Panc1 (cell line): ENCODE measurements around the gene TERB2. TPM values are rescaled to one million over a fixed set of nuclear protein-coding genes. Genes with fewer than 3 reads are reported as not detected.
"Not testable (repeated sequence)": the region's sequence is repeated elsewhere in the genome, so short reads cannot be mapped to it uniquely, and the experiment has no call there.

Experiments
- ATAC-seq: fragments of 200-7000 bp; cut with Tn5 transposase; 2 replicates; pipeline ENCODE4 v1.9.1; 2020; ENCODE audit warnings: mild to moderate bottlenecking, moderate library complexity
- BruUV-seq: library from RNA; stranded (reverse); fragments of 400-500 nt; replicated peaks from 2 replicates; lab custom pipeline; 2021; lab: Mats Ljungman, UMichigan
- CTCF ChIA-PET: fragments of 300-600 bp; sonication (Branson Sonifier 250); formaldehyde crosslinking; loops from one replicate; lab custom pipeline; 2022; ENCODE audit warnings: antibody characterized with exemption; lab: Charles Lee
- POLR2A ChIA-PET: fragments of 300-600 bp; sonication (Branson Sonifier 250); formaldehyde crosslinking; loops from one replicate; lab custom pipeline; 2022; ENCODE audit warnings: antibody characterized with exemption; lab: Charles Lee
- DNase-seq: peaks from one replicate; pipeline ENCODE4 v3.0.0-alpha.2; 2010; ENCODE audit warnings: low read depth, low spot score
- H3K27ac ChIP-seq: 2 replicates; pipeline ENCODE4 v1.5.1; 2011; ENCODE audit warnings: mild to moderate bottlenecking, low read length, inconsistent platforms
- H3K27me3 ChIP-seq: fragments of 200-500 bp; sonication (Bioruptor generic); 2 replicates; pipeline ENCODE4 v1.6.0; 2014; ENCODE audit warnings: low read length, inconsistent platforms; ENCODE audit not compliant: control insufficient read depth, insufficient read depth
- H3K36me3 ChIP-seq: fragments of 200-500 bp; sonication (Bioruptor generic); 2 replicates; pipeline ENCODE4 v1.5.1; 2014; ENCODE audit warnings: inconsistent platforms, mild to moderate bottlenecking, low read length, moderate library complexity; ENCODE audit not compliant: control insufficient read depth, insufficient read depth
- H3K4me1 ChIP-seq: 2 replicates; pipeline ENCODE4 v1.5.1; 2011; ENCODE audit warnings: inconsistent platforms, mild to moderate bottlenecking, low read length, moderate library complexity; ENCODE audit not compliant: control insufficient read depth, insufficient read depth
- H3K4me3 ChIP-seq, 2 experiments: 2 replicates each; pipeline ENCODE4 v1.5.1; 2011 to 2012; ENCODE audit warnings: low read depth in 2 of 2, low read length in 2 of 2, mild to moderate bottlenecking in 2 of 2, inconsistent platforms in 1 of 2, moderate library complexity in 1 of 2
- H3K9me3 ChIP-seq: fragments of 200-500 bp; sonication (Bioruptor generic); 2 replicates; pipeline ENCODE4 v1.5.1; 2014; ENCODE audit warnings: low read depth, mild to moderate bottlenecking, inconsistent platforms, low read length, moderate library complexity; ENCODE audit not compliant: control insufficient read depth, insufficient read depth
- POLR2AphosphoS5 ChIP-seq: IDR thresholded peaks from 2 replicates; pipeline ENCODE4 v1.6.1; 2012; ENCODE audit warnings: mild to moderate bottlenecking, low read depth, low read length, moderate library complexity
- SIN3A ChIP-seq: IDR thresholded peaks from 2 replicates; pipeline ENCODE4 v1.6.1; 2012; ENCODE audit warnings: low read depth, mild to moderate bottlenecking, low read length, moderate library complexity, borderline replicate concordance; ENCODE audit not compliant: insufficient read depth
- TCF7L2 ChIP-seq: IDR thresholded peaks from 2 replicates; pipeline ENCODE4 v1.6.1; 2011; ENCODE audit warnings: mild to moderate bottlenecking, low read depth, low read length, inconsistent platforms
- in situ Hi-C: cut with HindIII; loops from 2 replicates; pipeline ENCODE4 v1.10.0; 2016; ENCODE audit warnings: low sequenced_read_pairs, low pct_unique_long_range_greater_than_20kb
- intact Hi-C: fragments of 100-400 bp; cut with micrococcal nuclease; formaldehyde crosslinking; loops from one replicate; pipeline ENCODE4 v1.10.0; 2022; ENCODE audit not compliant: unreplicated experiment
- total RNA-seq: library from RNA; stranded (reverse); gene quantifications from one replicate; pipeline ENCODE4 v1.2.1, GENCODE V29; 2021; ENCODE audit not compliant: unreplicated experiment
- TF ChIP-seq, protein P1 (sequence below), 2 experiments: IDR thresholded peaks; 2 replicates each; pipeline ENCODE4 v1.6.1; 2011 to 2012; ENCODE audit warnings: low read depth in 2 of 2, control low read depth in 1 of 2, low read length in 1 of 2, mild to moderate bottlenecking in 1 of 2, moderate library complexity in 1 of 2; ENCODE audit not compliant: insufficient read depth in 1 of 2
- TF ChIP-seq, protein P2 (sequence below): fragments of 450-650 bp; IDR thresholded peaks from 2 replicates; pipeline ENCODE4 v1.5.1; 2017; ENCODE audit warnings: mild to moderate bottlenecking

TERB2 gene
- total RNA-seq, 1 experiment from 2014 or later = not detected

- Histone ChIP-seq H3K4me1 (no peaks in the 10 kb centered on the region), H3K36me3 (no peaks in the 10 kb centered on the region), H3K27me3 (no peaks in the 10 kb centered on the region; the same call in none of the 2 replicates), H3K9me3 (no peaks in the 10 kb centered on the region), H3K4me3 (no peak overlapping the region), H3K27ac (no peak overlapping the region)
- DNase-seq = no peak
- intact Hi-C loops = no loop called here
- TF ChIP-seq, protein P1, sequence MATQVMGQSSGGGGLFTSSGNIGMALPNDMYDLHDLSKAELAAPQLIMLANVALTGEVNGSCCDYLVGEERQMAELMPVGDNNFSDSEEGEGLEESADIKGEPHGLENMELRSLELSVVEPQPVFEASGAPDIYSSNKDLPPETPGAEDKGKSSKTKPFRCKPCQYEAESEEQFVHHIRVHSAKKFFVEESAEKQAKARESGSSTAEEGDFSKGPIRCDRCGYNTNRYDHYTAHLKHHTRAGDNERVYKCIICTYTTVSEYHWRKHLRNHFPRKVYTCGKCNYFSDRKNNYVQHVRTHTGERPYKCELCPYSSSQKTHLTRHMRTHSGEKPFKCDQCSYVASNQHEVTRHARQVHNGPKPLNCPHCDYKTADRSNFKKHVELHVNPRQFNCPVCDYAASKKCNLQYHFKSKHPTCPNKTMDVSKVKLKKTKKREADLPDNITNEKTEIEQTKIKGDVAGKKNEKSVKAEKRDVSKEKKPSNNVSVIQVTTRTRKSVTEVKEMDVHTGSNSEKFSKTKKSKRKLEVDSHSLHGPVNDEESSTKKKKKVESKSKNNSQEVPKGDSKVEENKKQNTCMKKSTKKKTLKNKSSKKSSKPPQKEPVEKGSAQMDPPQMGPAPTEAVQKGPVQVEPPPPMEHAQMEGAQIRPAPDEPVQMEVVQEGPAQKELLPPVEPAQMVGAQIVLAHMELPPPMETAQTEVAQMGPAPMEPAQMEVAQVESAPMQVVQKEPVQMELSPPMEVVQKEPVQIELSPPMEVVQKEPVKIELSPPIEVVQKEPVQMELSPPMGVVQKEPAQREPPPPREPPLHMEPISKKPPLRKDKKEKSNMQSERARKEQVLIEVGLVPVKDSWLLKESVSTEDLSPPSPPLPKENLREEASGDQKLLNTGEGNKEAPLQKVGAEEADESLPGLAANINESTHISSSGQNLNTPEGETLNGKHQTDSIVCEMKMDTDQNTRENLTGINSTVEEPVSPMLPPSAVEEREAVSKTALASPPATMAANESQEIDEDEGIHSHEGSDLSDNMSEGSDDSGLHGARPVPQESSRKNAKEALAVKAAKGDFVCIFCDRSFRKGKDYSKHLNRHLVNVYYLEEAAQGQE (IDR thresholded peaks at IDR 0.05; ENCODE audit: insufficient read depth in 1 of 2, low read depth in 2 of 2, low read length in 1 of 2) = no peak
- TF ChIP-seq TCF7L2 (no peak), POLR2AphosphoS5 (no peak), SIN3A (no peak)
- TF ChIP-seq, protein P2, sequence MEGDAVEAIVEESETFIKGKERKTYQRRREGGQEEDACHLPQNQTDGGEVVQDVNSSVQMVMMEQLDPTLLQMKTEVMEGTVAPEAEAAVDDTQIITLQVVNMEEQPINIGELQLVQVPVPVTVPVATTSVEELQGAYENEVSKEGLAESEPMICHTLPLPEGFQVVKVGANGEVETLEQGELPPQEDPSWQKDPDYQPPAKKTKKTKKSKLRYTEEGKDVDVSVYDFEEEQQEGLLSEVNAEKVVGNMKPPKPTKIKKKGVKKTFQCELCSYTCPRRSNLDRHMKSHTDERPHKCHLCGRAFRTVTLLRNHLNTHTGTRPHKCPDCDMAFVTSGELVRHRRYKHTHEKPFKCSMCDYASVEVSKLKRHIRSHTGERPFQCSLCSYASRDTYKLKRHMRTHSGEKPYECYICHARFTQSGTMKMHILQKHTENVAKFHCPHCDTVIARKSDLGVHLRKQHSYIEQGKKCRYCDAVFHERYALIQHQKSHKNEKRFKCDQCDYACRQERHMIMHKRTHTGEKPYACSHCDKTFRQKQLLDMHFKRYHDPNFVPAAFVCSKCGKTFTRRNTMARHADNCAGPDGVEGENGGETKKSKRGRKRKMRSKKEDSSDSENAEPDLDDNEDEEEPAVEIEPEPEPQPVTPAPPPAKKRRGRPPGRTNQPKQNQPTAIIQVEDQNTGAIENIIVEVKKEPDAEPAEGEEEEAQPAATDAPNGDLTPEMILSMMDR = no peak
- ATAC-seq = no peak
- BruUV-seq = no TSS peak
- ChIA-PET POLR2A (no interaction called here), CTCF (no interaction called here)
- in situ Hi-C loops = no loop called here
Measured at GRCh38 chr15:45009046-45009445, 52.6 kb downstream of the TERB2 start.

- in situ Hi-C loops, H3K36me3 ChIP-seq, H3K27ac ChIP-seq, H3K27me3 ChIP-seq, BruUV-seq, H3K4me3 ChIP-seq, CTCF ChIA-PET, POLR2A ChIA-PET, intact Hi-C loops, H3K9me3 ChIP-seq, ATAC-seq, H3K4me1 ChIP-seq, DNase-seq: not testable (repeated sequence)
Measured at GRCh38 chr15:45015114-45015513, 58.6 kb downstream of the TERB2 start.

DNA sequence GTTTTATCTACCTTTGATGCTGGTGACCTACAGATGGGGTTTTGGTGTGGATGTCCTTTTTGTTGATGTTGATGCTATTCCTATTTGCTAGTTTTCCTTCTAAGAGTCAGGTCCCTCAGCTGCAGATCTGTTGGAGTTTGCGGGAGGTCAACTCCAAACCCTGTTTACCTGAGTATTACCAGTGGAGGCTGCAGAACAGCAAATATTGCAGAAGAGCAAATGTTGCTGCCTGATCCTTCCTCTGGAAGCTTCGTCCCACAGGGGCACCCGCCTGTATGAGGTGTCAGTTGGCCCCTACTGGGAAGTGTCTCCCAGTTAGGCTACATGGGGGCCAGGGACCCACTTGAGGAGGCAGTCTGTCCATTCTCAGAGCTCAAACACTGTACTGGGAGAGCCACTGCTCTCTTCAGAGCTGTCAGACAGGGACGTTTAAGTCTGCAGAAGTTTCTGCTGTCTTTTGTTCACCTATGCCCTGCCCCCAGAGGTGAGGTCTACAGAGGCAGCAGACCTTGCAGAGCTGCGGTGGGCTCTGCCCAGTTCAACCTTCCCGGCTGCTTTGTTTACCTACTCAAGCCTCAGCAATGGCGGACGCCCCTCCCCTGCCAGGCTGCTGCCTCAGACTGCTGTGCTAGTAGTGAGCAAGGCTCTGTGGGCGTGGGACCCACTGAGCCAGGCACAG is 63.9 kb downstream of the TERB2 start:
- H3K4me1 ChIP-seq, DNase-seq, H3K4me3 ChIP-seq, intact Hi-C loops, H3K9me3 ChIP-seq, BruUV-seq, ATAC-seq, POLR2A ChIA-PET, H3K27me3 ChIP-seq, H3K36me3 ChIP-seq, H3K27ac ChIP-seq, in situ Hi-C loops: not testable (repeated sequence)
- CTCF ChIA-PET = interaction anchor here (0.5 kb wide), 1 partner anchor 228 kb away, joined by 3 read pairs; no protein-coding TSS in a partner anchor

- H3K36me3 ChIP-seq, ATAC-seq, H3K4me3 ChIP-seq, CTCF ChIA-PET, intact Hi-C loops, BruUV-seq, DNase-seq, in situ Hi-C loops, H3K27ac ChIP-seq, H3K9me3 ChIP-seq, POLR2A ChIA-PET, H3K4me1 ChIP-seq, H3K27me3 ChIP-seq: not testable (repeated sequence)
Measured at GRCh38 chr15:45020901-45021259, 64.4 kb downstream of the TERB2 start.
